Measurements from ENCODE around the gene RIPOR3. TPM values are rescaled to one million over a fixed set of nuclear protein-coding genes. Genes with fewer than 3 reads are reported as not detected.

Gene RIPOR3
- polyA plus RNA-seq, 1 donor (not counting 4 experiments of a cell fraction or from before 2014, with no cell fraction given): 0.10 TPM

- H3K79me2 ChIP-seq (ENCODE audit: control insufficient read depth, insufficient read depth, low read length): peaks cover 58% of the 10 kb centered on the region
- H3K27me3 ChIP-seq (ENCODE audit: control insufficient read depth, extremely low read depth, insufficient read depth, low read length): no peaks in the 10 kb centered on the region
- peaks cover 50 to 62% of the 10 kb centered on the region in 2 experiments for H3K36me3 ChIP-seq (ENCODE audit: control insufficient read depth in 2 of 2, extremely low read depth in 1 of 2, insufficient read depth in 2 of 2, low read length in 2 of 2)
- TF ChIP-seq EZH2 (IDR thresholded peaks at IDR 0.05; ENCODE audit: low read length) (no peak), CTCF (optimal IDR thresholded peaks at IDR 0.05 in 1 of 3, IDR thresholded peaks at IDR 0.05 in 1 of 3, conservative IDR thresholded peaks at IDR 0.05 in 1 of 3; ENCODE audit: extremely low read depth in 1 of 3, insufficient read depth in 2 of 3, low read length in 3 of 3) (no peak)
- dilution Hi-C loops (cut with MboI; ENCODE audit: extremely low pct_ligation_motif_present, low sequenced_read_pairs): no loop called here
- H3K4me1 ChIP-seq (ENCODE audit: control insufficient read depth, extremely low read depth, insufficient read depth, low read length): no peaks in the 10 kb centered on the region
- peak; percentile 26 for FAIRE-seq
- H3K9me3 ChIP-seq (ENCODE audit: control insufficient read depth, low read depth, low read length): no peaks in the 10 kb centered on the region
- no peak overlapping the region for H3K9ac ChIP-seq (ENCODE audit: control insufficient read depth, extremely low read depth, insufficient read depth, low read length)
- no peak overlapping the region for H3K4me2 ChIP-seq (ENCODE audit: control insufficient read depth, extremely low read depth, insufficient read depth, low read depth, low read length)
- peaks cover 7% of the 10 kb centered on the region for H4K20me1 ChIP-seq (ENCODE audit: control insufficient read depth, extremely low read depth, insufficient read depth, low read length)
- no peaks in the 10 kb centered on the region for H3K9me1 ChIP-seq (ENCODE audit: control insufficient read depth, extremely low read depth, insufficient read depth, low read length)
- no peak overlapping the region for H2AFZ ChIP-seq (ENCODE audit: control insufficient read depth, low read length)
- H3K4me3 ChIP-seq (ENCODE audit: control insufficient read depth in 2 of 3, extremely low read depth in 1 of 3, insufficient read depth in 2 of 3, low read depth in 1 of 3, low read length in 3 of 3): no peak overlapping the region
- no peak overlapping the region for H3K27ac ChIP-seq (ENCODE audit: control insufficient read depth, insufficient read depth, low read length)
- no peak for DNase-seq (ENCODE audit: low read depth, low spot score)
Observed at GRCh38 chr20:50572938-50573777, 118.2 kb downstream of the RIPOR3 start.

DNA sequence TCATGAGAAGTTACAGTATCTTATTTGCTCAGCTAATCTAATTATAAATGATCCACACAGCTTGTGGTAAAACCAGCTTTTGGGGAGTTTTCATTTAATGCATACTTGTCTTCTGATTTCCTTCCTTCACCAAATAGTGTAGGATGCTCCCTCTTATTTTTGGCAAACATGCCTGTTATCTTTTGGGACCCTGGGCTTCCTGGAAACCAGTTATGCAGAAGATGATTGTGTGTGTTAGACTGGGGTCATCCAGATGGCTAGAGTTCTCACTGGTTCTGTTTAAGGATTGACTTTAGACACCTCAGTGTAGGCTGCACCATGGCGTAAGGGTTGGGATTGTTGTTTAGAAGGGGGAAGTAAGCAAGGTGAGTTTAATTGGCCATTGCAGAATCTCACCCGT lies 119.9 kb downstream of the RIPOR3 start:
- Histone ChIP-seq H3K4me3 (ENCODE audit: control insufficient read depth in 2 of 3, extremely low read depth in 1 of 3, insufficient read depth in 2 of 3, low read depth in 1 of 3, low read length in 3 of 3) (no peak overlapping the region), H3K4me2 (ENCODE audit: control insufficient read depth, extremely low read depth, insufficient read depth, low read depth, low read length) (no peak overlapping the region), H3K27ac (ENCODE audit: control insufficient read depth, insufficient read depth, low read length) (no peak overlapping the region), H3K79me2 (ENCODE audit: control insufficient read depth, insufficient read depth, low read length) (peaks cover 74% of the 10 kb centered on the region), H4K20me1 (ENCODE audit: control insufficient read depth, extremely low read depth, insufficient read depth, low read length) (peaks cover 10% of the 10 kb centered on the region), H3K4me1 (ENCODE audit: control insufficient read depth, extremely low read depth, insufficient read depth, low read length) (no peaks in the 10 kb centered on the region), H3K9me1 (ENCODE audit: control insufficient read depth, extremely low read depth, insufficient read depth, low read length) (peaks cover 2% of the 10 kb centered on the region), H3K9ac (ENCODE audit: control insufficient read depth, extremely low read depth, insufficient read depth, low read length) (no peak overlapping the region), H3K9me3 (ENCODE audit: control insufficient read depth, low read depth, low read length) (no peaks in the 10 kb centered on the region), H3K27me3 (ENCODE audit: control insufficient read depth, extremely low read depth, insufficient read depth, low read length) (no peaks in the 10 kb centered on the region), H3K36me3 (ENCODE audit: control insufficient read depth in 2 of 2, extremely low read depth in 1 of 2, insufficient read depth in 2 of 2, low read length in 2 of 2) (peaks cover 50 to 62% of the 10 kb centered on the region in 2 experiments), H2AFZ (ENCODE audit: control insufficient read depth, low read length) (no peak overlapping the region)
- no peak for FAIRE-seq
- TF ChIP-seq CTCF (optimal IDR thresholded peaks at IDR 0.05 in 1 of 3, IDR thresholded peaks at IDR 0.05 in 1 of 3, conservative IDR thresholded peaks at IDR 0.05 in 1 of 3; ENCODE audit: extremely low read depth in 1 of 3, insufficient read depth in 2 of 3, low read length in 3 of 3) (no peak), EZH2 (IDR thresholded peaks at IDR 0.05; ENCODE audit: low read length) (no peak)
- dilution Hi-C loops (cut with MboI; ENCODE audit: extremely low pct_ligation_motif_present, low sequenced_read_pairs): no loop called here
- no peak for DNase-seq (ENCODE audit: low read depth, low spot score)
